Heart left ventricle (tissue), 13 donors: ENCODE data around the gene PNLIPRP3.

Experiments used
- CTCF ChIP-seq, 12 donors: fragments of 200-600 bp; sonication (generic) in 4 of 12; IDR thresholded peaks; one replicate each; pipeline versions ENCODE4 v1.5.0 to v1.8.0; 2018 to 2022; ENCODE audit warnings: antibody characterized with exemption in 12 of 12, mild to moderate bottlenecking in 5 of 12
- POLR2A ChIP-seq, 2 donors: fragments of 450-650 bp; IDR thresholded peaks; one replicate each; pipeline ENCODE4 v1.6.1; 2017; ENCODE audit warnings: antibody characterized with exemption in 2 of 2, mild to moderate bottlenecking in 2 of 2, moderate library complexity in 2 of 2
- donor health status: ischemic (EF 13 %, LVEDD 7.1; RV severe dilation, severe dysfunction).
- donor health status: DM: no; HTN: yes; CAD: no.
- donor health status: DM: no; HTN: no; CAD: no.
- donor health status: ischemic (EF 25% LVEDD 6.9; RV normal size, moderate dysfunction).
- donor health status: ischemic (EF 25% LVEDD 5.7; RV mildly dilated, moderate dysfunction).
- donor health status: ischemic (EF 35%, LVEDD 5.7; RV mildly dilated, moderate dysfunction).
- donor health status: nonischemic (EF 11% LVEDD 7.7; RV severe dilation, severe dysfunction).
- donor health status: DM: yes; HTN: yes; CAD: no.
- donor health status: PGD.
- donor health status: ischemic (EF 29% LVEDD 5.4; RV normal size, mild dysfunction).
- donor health status: nonischemic (EF 23%, LVEDD 6.1; RV moderate dilation, normal function).

GRCh38 chr10:116460219-116460618 lies 32.6 kb downstream of the PNLIPRP3 start:
- TF ChIP-seq CTCF (IDR thresholded peaks at IDR 0.05) (no peak), POLR2A (IDR thresholded peaks at IDR 0.05) (no peak)
